A549 (cell line): Measurements from ENCODE around the gene STAU1.

Experiments
- CBX2 ChIP-seq: fragments of 200-600 bp; sonication (generic); IDR thresholded peaks from 2 replicates; pipeline ENCODE4 v1.6.1; 2016; ENCODE audit warnings: low read depth, mild to moderate bottlenecking, borderline replicate concordance
- CBX8 ChIP-seq: fragments of 200-600 bp; sonication (generic); IDR thresholded peaks from 2 replicates; pipeline ENCODE4 v1.6.1; 2016
- EP300 ChIP-seq, 2 experiments: fragments of >200 bp; sonication (Bioruptor Twin); formaldehyde crosslinking; IDR thresholded peaks; 2 replicates in 1 of 2; 3 replicates in 1 of 2; pipeline ENCODE4 v1.6.1; 2016 to 2017
- KDM1A ChIP-seq: fragments of 200-600 bp; sonication (generic); IDR thresholded peaks from 2 replicates; pipeline ENCODE4 v1.6.1; 2016; ENCODE audit warnings: low read depth, mild to moderate bottlenecking
- MAX ChIP-seq: IDR thresholded peaks from 2 replicates; pipeline ENCODE4 v1.6.1; 2012
- PBX3 ChIP-seq: IDR thresholded peaks from 2 replicates; pipeline ENCODE4 v1.6.1; 2012
- POLR2A ChIP-seq: IDR thresholded peaks from 2 replicates; pipeline ENCODE4 v1.6.1; 2012; ENCODE audit warnings: mild to moderate bottlenecking, low read length
- RAD21 ChIP-seq, 2 experiments: fragments of >200 bp in 1 of 2; sonication (Bioruptor Twin) in 1 of 2; formaldehyde crosslinking in 1 of 2; IDR thresholded peaks in 1 of 2; conservative IDR thresholded peaks in 1 of 2; 2 replicates in 1 of 2; 3 replicates in 1 of 2; pipeline ENCODE4 v1.6.1; 2012 to 2018; ENCODE audit warnings: inconsistent platforms in 1 of 2
- RCOR1 ChIP-seq: fragments of 150-350 bp; IDR thresholded peaks from 2 replicates; pipeline ENCODE4 v1.6.1; 2014; ENCODE audit warnings: antibody characterized with exemption, low read length, low read depth
- TP53 ChIP-seq: fragments of 250-450 bp; sonication (Bioruptor Pico); IDR thresholded peaks from 2 replicates; pipeline ENCODE4 v1.5.0; 2021; ENCODE audit warnings: mild to moderate bottlenecking, moderate library complexity
- USF2 ChIP-seq: fragments of 450-650 bp; IDR thresholded peaks from 2 replicates; pipeline ENCODE4 v1.6.1; 2014; ENCODE audit warnings: antibody characterized with exemption
- TF ChIP-seq, protein P1 (sequence below): fragments of >200 bp; sonication (Bioruptor Twin); formaldehyde crosslinking; IDR thresholded peaks from 3 replicates; pipeline ENCODE4 v1.5.1; 2016

GRCh38 chr20:49119988-49120387 is 68.1 kb downstream of the STAU1 start:
- TF ChIP-seq, protein P1, sequence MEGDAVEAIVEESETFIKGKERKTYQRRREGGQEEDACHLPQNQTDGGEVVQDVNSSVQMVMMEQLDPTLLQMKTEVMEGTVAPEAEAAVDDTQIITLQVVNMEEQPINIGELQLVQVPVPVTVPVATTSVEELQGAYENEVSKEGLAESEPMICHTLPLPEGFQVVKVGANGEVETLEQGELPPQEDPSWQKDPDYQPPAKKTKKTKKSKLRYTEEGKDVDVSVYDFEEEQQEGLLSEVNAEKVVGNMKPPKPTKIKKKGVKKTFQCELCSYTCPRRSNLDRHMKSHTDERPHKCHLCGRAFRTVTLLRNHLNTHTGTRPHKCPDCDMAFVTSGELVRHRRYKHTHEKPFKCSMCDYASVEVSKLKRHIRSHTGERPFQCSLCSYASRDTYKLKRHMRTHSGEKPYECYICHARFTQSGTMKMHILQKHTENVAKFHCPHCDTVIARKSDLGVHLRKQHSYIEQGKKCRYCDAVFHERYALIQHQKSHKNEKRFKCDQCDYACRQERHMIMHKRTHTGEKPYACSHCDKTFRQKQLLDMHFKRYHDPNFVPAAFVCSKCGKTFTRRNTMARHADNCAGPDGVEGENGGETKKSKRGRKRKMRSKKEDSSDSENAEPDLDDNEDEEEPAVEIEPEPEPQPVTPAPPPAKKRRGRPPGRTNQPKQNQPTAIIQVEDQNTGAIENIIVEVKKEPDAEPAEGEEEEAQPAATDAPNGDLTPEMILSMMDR = no peak
- no peak for TF ChIP-seq POLR2A
- TF ChIP-seq TP53 (CRISPR knock-in tag) = no peak
- no peak for TF ChIP-seq RAD21 (conservative IDR thresholded peaks at IDR 0.05 in 1 of 2, IDR thresholded peaks at IDR 0.05 in 1 of 2)
- TF ChIP-seq USF2 = no peak
- TF ChIP-seq RCOR1 = no peak
- no peak for TF ChIP-seq CBX8
- TF ChIP-seq EP300 (IDR thresholded peaks at IDR 0.05) = no peak
- TF ChIP-seq PBX3 = no peak
- TF ChIP-seq KDM1A = no peak
- no peak for TF ChIP-seq MAX
- no peak for TF ChIP-seq CBX2
